Nephron progenitor cell (in vitro differentiated cells): ENCODE results near the gene IGFBP4.
A peak's percentile ranks its signal among the peaks of the same experiment; 100 is the strongest.

Source experiments
- DNase-seq: peaks from one replicate; pipeline ENCODE4 v3.0.0; 2021
- H3K27ac Mint-ChIP-seq: 2 replicates; pipeline ENCODE4 v1.8.0; 2021; ENCODE audit warnings: mild to moderate bottlenecking, moderate library complexity, mixed read lengths
- H3K27me3 Mint-ChIP-seq: 2 replicates; pipeline ENCODE4 v1.8.0; 2021; ENCODE audit warnings: mild to moderate bottlenecking, low read depth, mixed read lengths; ENCODE audit not compliant: poor library complexity
- H3K36me3 Mint-ChIP-seq: 2 replicates; pipeline ENCODE4 v1.8.0; 2021; ENCODE audit warnings: low read depth, mixed read lengths
- H3K4me1 Mint-ChIP-seq: 2 replicates; pipeline ENCODE4 v1.8.0; 2021; ENCODE audit warnings: mixed read lengths
- H3K4me3 Mint-ChIP-seq: 2 replicates; pipeline ENCODE4 v1.8.0; 2021; ENCODE audit warnings: mild to moderate bottlenecking, moderate library complexity, mixed read lengths
- H3K9me3 Mint-ChIP-seq: 2 replicates; pipeline ENCODE4 v1.8.0; 2021; ENCODE audit warnings: mild to moderate bottlenecking, moderate library complexity, mixed read lengths
- CTCF ChIP-seq: fragments of 200-600 bp; sonication (generic); IDR thresholded peaks from 2 replicates; pipeline ENCODE4 v1.5.0; 2021; ENCODE audit warnings: antibody characterized with exemption

Gene IGFBP4

DNA sequence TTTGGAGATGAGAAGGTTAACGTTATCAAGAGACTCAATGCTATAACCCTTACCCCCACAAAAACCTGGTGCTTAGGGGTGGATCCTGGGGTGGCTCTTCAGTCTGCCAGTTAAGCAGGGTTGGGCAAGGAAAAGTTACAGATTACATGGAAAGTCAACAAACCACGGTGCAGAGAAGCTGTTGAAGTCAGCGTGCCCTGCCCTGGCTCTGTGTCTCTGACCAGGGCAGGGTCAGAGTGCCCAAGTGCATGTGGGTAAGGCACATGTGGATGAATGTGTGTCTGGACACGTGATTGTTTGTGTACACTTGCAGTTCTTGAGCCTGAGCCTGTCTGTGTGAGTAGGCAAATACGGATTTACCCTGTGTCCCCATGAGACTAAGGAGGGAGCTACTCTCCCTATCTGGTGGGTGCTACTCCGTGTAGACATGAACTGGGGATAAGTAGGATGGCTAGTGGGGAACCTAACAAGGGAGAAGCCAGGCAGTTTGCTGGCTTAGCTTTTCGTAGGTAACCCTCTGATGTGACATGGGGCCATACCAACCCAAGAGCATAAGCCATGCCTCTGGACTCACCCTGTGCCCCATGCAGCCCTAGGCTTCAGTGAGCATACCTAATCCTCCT lies 5.5 kb downstream of the IGFBP4 start:
- no peak overlapping the region for H3K4me3 Mint-ChIP-seq
- no peaks in the 10 kb centered on the region for H3K9me3 Mint-ChIP-seq
- peaks cover 78% of the 10 kb centered on the region for H3K4me1 Mint-ChIP-seq
- TF ChIP-seq CTCF = no peak
- no peak for DNase-seq
- H3K36me3 Mint-ChIP-seq = peaks cover 15% of the 10 kb centered on the region
- no peak overlapping the region for H3K27ac Mint-ChIP-seq
- H3K27me3 Mint-ChIP-seq = peaks cover 6% of the 10 kb centered on the region

GRCh38 chr17:40450175-40450574 lies 6.9 kb downstream of the IGFBP4 start:
- TF ChIP-seq CTCF = peak; percentile 29
- Mint-ChIP-seq H3K27me3 (peaks cover 6% of the 10 kb centered on the region), H3K27ac (no peak overlapping the region), H3K4me1 (peaks cover 65% of the 10 kb centered on the region), H3K4me3 (no peak overlapping the region), H3K9me3 (no peaks in the 10 kb centered on the region), H3K36me3 (peaks cover 28% of the 10 kb centered on the region)
- DNase-seq = peak; percentile 31

DNA sequence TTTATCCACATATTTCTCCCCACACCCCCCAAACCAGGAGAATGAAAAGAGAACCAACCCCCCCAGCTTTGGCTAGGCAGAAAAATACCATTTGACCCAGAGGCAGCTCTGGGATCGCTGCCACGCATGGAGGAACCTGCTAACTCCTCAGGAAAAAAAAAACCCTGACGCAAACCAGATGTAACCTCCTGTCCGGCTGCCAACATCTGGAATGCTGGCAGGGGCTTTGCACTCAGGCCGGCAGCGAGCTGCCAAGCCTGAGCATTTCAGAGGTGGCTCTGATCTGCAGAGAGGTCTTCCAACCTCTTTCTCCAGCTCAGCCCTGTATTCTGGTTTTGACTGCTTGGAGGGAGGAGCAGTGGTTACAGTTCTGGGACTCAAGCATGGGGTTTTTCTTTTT lies 8.2 kb downstream of the IGFBP4 start:
- Mint-ChIP-seq H3K27me3 (peaks cover 9% of the 10 kb centered on the region), H3K27ac (peak overlapping the region; percentile 16), H3K4me3 (no peak overlapping the region), H3K9me3 (no peaks in the 10 kb centered on the region), H3K4me1 (peaks cover 58% of the 10 kb centered on the region), H3K36me3 (peaks cover 39% of the 10 kb centered on the region)
- no peak for TF ChIP-seq CTCF
- DNase-seq = no peak

- Mint-ChIP-seq H3K27ac (peak overlapping the region; percentile 77), H3K4me3 (no peak overlapping the region), H3K9me3 (no peaks in the 10 kb centered on the region), H3K36me3 (peaks cover 46% of the 10 kb centered on the region), H3K27me3 (peaks cover 9% of the 10 kb centered on the region), H3K4me1 (peaks cover 54% of the 10 kb centered on the region)
- TF ChIP-seq CTCF = no peak
- DNase-seq = no peak
These were observed 9.1 kb downstream of the IGFBP4 start for GRCh38 chr17:40452216-40452787.

DNA sequence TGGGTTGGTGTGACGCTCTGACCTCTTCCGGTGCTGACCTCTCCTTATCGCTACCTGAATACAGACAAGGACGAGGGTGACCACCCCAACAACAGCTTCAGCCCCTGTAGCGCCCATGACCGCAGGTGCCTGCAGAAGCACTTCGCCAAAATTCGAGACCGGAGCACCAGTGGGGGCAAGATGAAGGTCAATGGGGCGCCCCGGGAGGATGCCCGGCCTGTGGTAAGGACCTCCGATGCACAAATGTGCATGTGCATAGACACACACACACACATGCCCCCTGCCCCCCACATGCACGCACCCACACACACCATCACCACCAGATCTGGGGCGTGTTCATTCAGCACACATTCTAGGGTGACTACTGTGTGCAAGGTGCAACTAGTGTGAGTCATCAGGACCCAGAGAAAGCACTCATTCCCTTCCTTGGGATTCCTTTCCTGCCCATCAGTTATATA lies 9.7 kb downstream of the IGFBP4 start:
- H3K27ac Mint-ChIP-seq = peak overlapping the region; percentile 77
- H3K27me3 Mint-ChIP-seq = peaks cover 10% of the 10 kb centered on the region
- no peak for TF ChIP-seq CTCF
- no peaks in the 10 kb centered on the region for H3K9me3 Mint-ChIP-seq
- peaks cover 54% of the 10 kb centered on the region for H3K4me1 Mint-ChIP-seq
- no peak for DNase-seq
- no peak overlapping the region for H3K4me3 Mint-ChIP-seq
- peaks cover 46% of the 10 kb centered on the region for H3K36me3 Mint-ChIP-seq
